Glutamatergic neuron (in vitro differentiated cells): ENCODE results near the gene UBE4B. TPM values are rescaled to one million over a fixed set of nuclear protein-coding genes. Genes with fewer than 3 reads are reported as not detected.

Experiments
- DNase-seq: peaks from one replicate; pipeline ENCODE4 v3.0.0; 2022
- H3K27ac Mint-ChIP-seq: one replicate; pipeline ENCODE4 v1.8.0; 2020; ENCODE audit warnings: mild to moderate bottlenecking, mixed read lengths, inconsistent platforms; ENCODE audit not compliant: unreplicated experiment
- H3K27me3 Mint-ChIP-seq: one replicate; pipeline ENCODE4 v1.8.0; 2020; ENCODE audit warnings: mild to moderate bottlenecking, moderate library complexity, mixed read lengths, inconsistent platforms; ENCODE audit not compliant: unreplicated experiment
- H3K36me3 Mint-ChIP-seq: one replicate; pipeline ENCODE4 v1.8.0; 2020; ENCODE audit warnings: mild to moderate bottlenecking, mixed read lengths, inconsistent platforms; ENCODE audit not compliant: unreplicated experiment
- H3K4me1 Mint-ChIP-seq: one replicate; pipeline ENCODE4 v1.8.0; 2020; ENCODE audit warnings: mild to moderate bottlenecking, low read depth, mixed read lengths, inconsistent platforms; ENCODE audit not compliant: unreplicated experiment
- H3K4me3 Mint-ChIP-seq: one replicate; pipeline ENCODE4 v1.8.0; 2020; ENCODE audit warnings: mild to moderate bottlenecking, mixed read lengths, inconsistent platforms; ENCODE audit not compliant: unreplicated experiment
- H3K9me3 Mint-ChIP-seq: one replicate; pipeline ENCODE4 v1.8.0; 2020; ENCODE audit warnings: mild to moderate bottlenecking, moderate library complexity, mixed read lengths, inconsistent platforms; ENCODE audit not compliant: unreplicated experiment
- CTCF ChIP-seq: fragments of 200-600 bp; sonication (generic); IDR thresholded peaks from one replicate; pipeline ENCODE4 v1.5.0; 2021; ENCODE audit not compliant: partially characterized antibody, unreplicated experiment
- total RNA-seq: library from RNA; stranded (reverse); fragmentation: NEBNext Ultra II Directional; extraction: Animal tissue kit (Norgen Biotek cat#: 25700); gene quantifications from one replicate; pipeline ENCODE4 v1.2.1, GENCODE V29; 2021; ENCODE audit not compliant: unreplicated experiment

Gene UBE4B
- total RNA-seq, 1 donor from 2014 or later, result 94.1 TPM

- no peak for TF ChIP-seq CTCF
- Mint-ChIP-seq H3K36me3 (peaks cover 4% of the 10 kb centered on the region), H3K9me3 (no peaks in the 10 kb centered on the region), H3K4me1 (peaks cover 15% of the 10 kb centered on the region), H3K27ac (no peak overlapping the region), H3K27me3 (peaks cover 4% of the 10 kb centered on the region), H3K4me3 (no peak overlapping the region)
- no peak for DNase-seq
Observed at GRCh38 chr1:10050611-10051010, 17.9 kb downstream of the UBE4B start.

- Mint-ChIP-seq H3K27me3 (peaks cover 4% of the 10 kb centered on the region), H3K4me3 (no peak overlapping the region)
Observed at GRCh38 chr1:10051656-10052055, 18.9 kb downstream of the UBE4B start.

GRCh38 chr1:10052347-10052746 is 19.6 kb downstream of the UBE4B start:
- no peaks in the 10 kb centered on the region for H3K9me3 Mint-ChIP-seq
- peaks cover 9% of the 10 kb centered on the region for H3K4me1 Mint-ChIP-seq
- H3K27me3 Mint-ChIP-seq, result peaks cover 4% of the 10 kb centered on the region
- no peak for DNase-seq
- peaks cover 4% of the 10 kb centered on the region for H3K36me3 Mint-ChIP-seq
- H3K27ac Mint-ChIP-seq, result no peak overlapping the region
- no peak overlapping the region for H3K4me3 Mint-ChIP-seq
- TF ChIP-seq CTCF, result no peak

More at GRCh38 chr1:10051656-10052055, 18.9 kb downstream of the UBE4B start:
- Mint-ChIP-seq H3K36me3 (peaks cover 4% of the 10 kb centered on the region), H3K9me3 (no peaks in the 10 kb centered on the region), H3K27ac (no peak overlapping the region), H3K4me1 (peaks cover 12% of the 10 kb centered on the region)
- DNase-seq, result no peak
- no peak for TF ChIP-seq CTCF

GRCh38 chr1:10054465-10054864 is 21.7 kb downstream of the UBE4B start:
- no peak overlapping the region for H3K27ac Mint-ChIP-seq

GRCh38 chr1:10056599-10056987 is 23.8 kb downstream of the UBE4B start:
- Mint-ChIP-seq H3K36me3 (peaks cover 4% of the 10 kb centered on the region), H3K4me1 (peaks cover 23% of the 10 kb centered on the region), H3K9me3 (no peaks in the 10 kb centered on the region), H3K27me3 (peaks cover 4% of the 10 kb centered on the region), H3K27ac (no peak overlapping the region), H3K4me3 (no peak overlapping the region)
- DNase-seq, result no peak
- no peak for TF ChIP-seq CTCF

More at GRCh38 chr1:10054465-10054864, 21.7 kb downstream of the UBE4B start:
- H3K4me1 Mint-ChIP-seq, result peaks cover 18% of the 10 kb centered on the region
- H3K27me3 Mint-ChIP-seq, result peaks cover 4% of the 10 kb centered on the region
- TF ChIP-seq CTCF, result no peak
- no peak overlapping the region for H3K4me3 Mint-ChIP-seq
- H3K9me3 Mint-ChIP-seq, result no peaks in the 10 kb centered on the region
- DNase-seq, result no peak
- peaks cover 4% of the 10 kb centered on the region for H3K36me3 Mint-ChIP-seq
